Heart left ventricle (tissue), 16 donors: ENCODE data around the gene KCP. TPM values are rescaled to one million over a fixed set of nuclear protein-coding genes. Genes with fewer than 3 reads are reported as not detected.
A peak's percentile ranks its signal among the peaks of the same experiment; 100 is the strongest.

ENCODE experiments used
- ATAC-seq, 4 donors: fragments of 200-7000 bp; cut with Tn5 transposase; one replicate each; pipeline ENCODE4 v1.9.1; 2020 to 2022; ENCODE audit warnings: moderate library complexity in 4 of 4, mild to moderate bottlenecking in 3 of 4, moderate number of reproducible peaks in 1 of 4
- DNase-seq, 5 donors: peaks; one replicate each; pipeline ENCODE4 v3.0.0-alpha.2; 2020
- H3K27ac ChIP-seq, 12 donors: fragments of 200-600 bp; sonication (generic) in 4 of 12; one replicate each; pipeline versions ENCODE4 v1.5.0 to v1.8.0; 2016 to 2022; ENCODE audit warnings: mild to moderate bottlenecking in 2 of 12
- H3K27me3 ChIP-seq, 9 donors: fragments of 200-600 bp; sonication (generic) in 2 of 9; one replicate each; pipeline versions ENCODE4 v1.5.1 to v1.8.0; 2016 to 2022; ENCODE audit warnings: mild to moderate bottlenecking in 3 of 9
- H3K36me3 ChIP-seq, 9 donors: fragments of 200-600 bp; sonication (generic) in 2 of 9; one replicate each; pipeline versions ENCODE4 v1.5.0 to v1.8.0; 2018 to 2022; ENCODE audit warnings: mild to moderate bottlenecking in 2 of 9
- H3K4me1 ChIP-seq, 12 donors: fragments of 200-600 bp; sonication (generic) in 4 of 12; one replicate each; pipeline versions ENCODE4 v1.5.0 to v1.8.0; 2016 to 2022; ENCODE audit warnings: mild to moderate bottlenecking in 3 of 12
- H3K4me3 ChIP-seq, 12 donors: fragments of 200-600 bp; sonication (generic) in 4 of 12; one replicate each; pipeline versions ENCODE4 v1.5.0 to v1.8.0; 2017 to 2022; ENCODE audit warnings: mild to moderate bottlenecking in 9 of 12, moderate library complexity in 4 of 12
- H3K9me3 ChIP-seq, 12 donors: fragments of 200-600 bp; sonication (generic) in 4 of 12; one replicate each; pipeline versions ENCODE4 v1.5.0 to v1.8.0; 2016 to 2022; ENCODE audit warnings: mild to moderate bottlenecking in 1 of 12
- POLR2A ChIP-seq, 2 donors: fragments of 450-650 bp; IDR thresholded peaks; one replicate each; pipeline ENCODE4 v1.6.1; 2017; ENCODE audit warnings: antibody characterized with exemption in 2 of 2, mild to moderate bottlenecking in 2 of 2, moderate library complexity in 2 of 2
- WGBS, 4 donors: extraction: QIAGEN DNeasy Blood & Tissue Kit in 2 of 4; methylation state at CpG; one replicate each; pipeline versions ENCODE4 v1.1.5 to v1.1.7; 2013 to 2018; 5-methylcytosine and 5-hydroxymethylcytosine counted together
- intact Hi-C, 10 donors: fragments of 100-400 bp; cut with DNase I; formaldehyde crosslinking; loops; one replicate each; pipeline versions ENCODE4 v1.11.1 to v1.14.2; 2022
- polyA plus RNA-seq, 2 donors: library from polyadenylated mRNA; stranded (reverse); fragments of 200-250 nt; gene quantifications; one replicate each; pipeline ENCODE4 v1.2.3, GENCODE V29; 2013
- total RNA-seq, 9 donors: library from RNA; depleted of rRNA in 2 of 9; stranded (reverse); fragments of >200 nt in 2 of 9; fragmentation: NEBNext Ultra II Directional in 3 of 9; extraction: Animal tissue kit (Norgen Biotek cat#: 25700) in 3 of 9; gene quantifications; one replicate each; pipeline versions ENCODE4 v1.1.0 to v1.2.4, GENCODE V29; 2016 to 2023
- TF ChIP-seq, protein P1 (sequence below), 12 donors: fragments of 200-600 bp; sonication (generic) in 4 of 12; IDR thresholded peaks; one replicate each; pipeline versions ENCODE4 v1.5.0 to v1.8.0; 2018 to 2022; ENCODE audit warnings: antibody characterized with exemption in 12 of 12, mild to moderate bottlenecking in 5 of 12
- donor health status: ischemic (EF 13 %, LVEDD 7.1; RV severe dilation, severe dysfunction).
- donor health status: healthy with polysubstance abuse.
- donor health status: DM: no; HTN: yes; CAD: no.
- donor health status: DM: no; HTN: no; CAD: no.
- donor health status: ischemic (EF 25% LVEDD 6.9; RV normal size, moderate dysfunction).
- donor health status: ischemic (EF 25% LVEDD 5.7; RV mildly dilated, moderate dysfunction).
- donor health status: healthy.
- donor health status: DM: yes; HTN: yes; CAD: no.
- donor health status: ischemic (EF 35%, LVEDD 5.7; RV mildly dilated, moderate dysfunction).
- donor health status: nonischemic (EF 11% LVEDD 7.7; RV severe dilation, severe dysfunction).
- donor health status: DM: yes; HTN: yes; CAD: no.
- donor health status: PGD.
- donor health status: ischemic (EF 29% LVEDD 5.4; RV normal size, mild dysfunction).
- donor health status: nonischemic (EF 23%, LVEDD 6.1; RV moderate dilation, normal function).

KCP gene
- total and polyA plus RNA-seq, 11 donors, result 0.14 to 1.3 (median 0.29) TPM; not detected in 1

DNA sequence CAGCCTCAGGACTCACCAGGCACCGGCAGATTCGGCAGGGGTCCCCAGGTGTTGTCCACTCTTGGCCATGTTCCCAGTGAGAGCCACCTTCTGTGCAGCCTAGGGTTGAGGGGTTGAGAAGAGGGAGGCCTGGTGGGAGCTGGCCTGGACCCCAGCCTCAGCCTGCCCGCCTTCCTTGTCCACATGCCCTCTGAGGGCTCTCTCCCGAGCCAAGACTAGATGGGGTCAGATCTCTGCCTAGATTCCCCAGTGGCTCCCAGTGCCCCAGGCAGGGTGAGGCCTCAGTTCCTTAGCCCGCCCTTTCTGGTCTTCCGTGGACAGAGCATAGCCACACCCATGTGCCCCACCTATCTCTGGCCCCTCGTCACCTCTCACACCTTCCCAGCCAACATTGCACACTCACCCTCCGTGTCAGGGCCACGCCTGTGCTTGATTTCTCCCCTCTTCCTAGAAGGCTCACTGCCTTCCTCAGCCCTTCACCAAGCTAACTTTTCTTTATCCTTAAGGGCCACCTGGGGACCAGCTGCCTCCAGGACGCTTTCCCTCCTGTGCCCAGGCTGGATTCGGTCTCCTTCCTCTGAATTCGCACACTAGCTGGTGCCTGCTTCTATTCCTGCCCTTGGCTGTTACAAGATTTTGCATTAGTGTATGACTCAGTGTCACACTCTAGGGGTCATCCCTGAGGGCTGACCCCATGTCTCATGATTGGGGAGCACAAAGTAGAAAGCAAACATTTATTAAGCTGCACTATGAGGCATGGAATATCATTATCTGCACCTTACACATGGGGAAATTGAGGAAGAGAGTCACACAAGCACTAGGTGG lies 7.5 kb downstream of the KCP start:
- ATAC-seq (peak in 1 of 4 donors; percentile 13), DNase-seq (peak in 1 of 5 donors; percentile 20)
- WGBS, 4 donors, result 76 to 81% (median 80%) methylated on average over 12 of the region's 12 CpGs
- no peak overlapping the region for H3K27ac ChIP-seq
- no peak overlapping the region for H3K4me3 ChIP-seq
- H3K4me1 ChIP-seq, result peaks cover 0 to 4% (median 0%) of the 10 kb centered on the region in 12 donors
- H3K9me3 ChIP-seq, result peaks cover 0 to 9% (median 2%) of the 10 kb centered on the region in 12 donors
- H3K27me3 ChIP-seq, result peaks cover 0 to 23% (median 7%) of the 10 kb centered on the region in 9 donors
- intact Hi-C loops, result loop anchor here in 3 of 10 donors (5.0 kb wide), 1 partner anchor 189 kb away; no protein-coding TSS in a partner anchor
- H3K36me3 ChIP-seq, result no peaks in the 10 kb centered on the region
- TF ChIP-seq, protein P1, sequence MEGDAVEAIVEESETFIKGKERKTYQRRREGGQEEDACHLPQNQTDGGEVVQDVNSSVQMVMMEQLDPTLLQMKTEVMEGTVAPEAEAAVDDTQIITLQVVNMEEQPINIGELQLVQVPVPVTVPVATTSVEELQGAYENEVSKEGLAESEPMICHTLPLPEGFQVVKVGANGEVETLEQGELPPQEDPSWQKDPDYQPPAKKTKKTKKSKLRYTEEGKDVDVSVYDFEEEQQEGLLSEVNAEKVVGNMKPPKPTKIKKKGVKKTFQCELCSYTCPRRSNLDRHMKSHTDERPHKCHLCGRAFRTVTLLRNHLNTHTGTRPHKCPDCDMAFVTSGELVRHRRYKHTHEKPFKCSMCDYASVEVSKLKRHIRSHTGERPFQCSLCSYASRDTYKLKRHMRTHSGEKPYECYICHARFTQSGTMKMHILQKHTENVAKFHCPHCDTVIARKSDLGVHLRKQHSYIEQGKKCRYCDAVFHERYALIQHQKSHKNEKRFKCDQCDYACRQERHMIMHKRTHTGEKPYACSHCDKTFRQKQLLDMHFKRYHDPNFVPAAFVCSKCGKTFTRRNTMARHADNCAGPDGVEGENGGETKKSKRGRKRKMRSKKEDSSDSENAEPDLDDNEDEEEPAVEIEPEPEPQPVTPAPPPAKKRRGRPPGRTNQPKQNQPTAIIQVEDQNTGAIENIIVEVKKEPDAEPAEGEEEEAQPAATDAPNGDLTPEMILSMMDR (IDR thresholded peaks at IDR 0.05), result no peak
- TF ChIP-seq POLR2A (IDR thresholded peaks at IDR 0.05), result no peak

DNA sequence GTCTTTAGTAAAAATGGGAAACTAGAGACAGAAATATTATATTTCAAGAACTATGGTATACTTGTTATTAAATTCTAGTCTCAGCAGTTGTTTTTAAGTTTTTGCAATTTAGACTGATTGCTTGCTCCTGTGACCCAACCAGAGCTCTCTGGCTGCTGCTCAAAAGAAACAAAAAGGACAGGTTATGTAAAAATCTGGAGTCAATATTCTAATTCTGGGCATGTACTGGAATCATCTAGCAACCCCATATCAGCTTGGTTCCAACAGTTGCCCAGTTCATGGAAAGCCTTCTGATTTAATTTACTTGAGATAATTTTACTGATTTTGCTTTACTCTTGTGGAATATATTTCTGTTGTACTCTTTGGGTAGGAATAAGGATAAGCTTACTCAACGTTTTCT lies 10.3 kb downstream of the KCP start:
- Histone ChIP-seq H3K4me3 (no peak overlapping the region), H3K27me3 (peaks cover 0 to 4% (median 0%) of the 10 kb centered on the region in 9 donors), H3K4me1 (peaks cover 0 to 4% (median 0%) of the 10 kb centered on the region in 12 donors), H3K27ac (no peak overlapping the region), H3K9me3 (peaks cover 0 to 9% (median 2%) of the 10 kb centered on the region in 12 donors), H3K36me3 (no peaks in the 10 kb centered on the region)
- no peak for ATAC-seq
- intact Hi-C loops, result loop anchor here in 3 of 10 donors (5.0 kb wide), 1 partner anchor 192 kb away; no protein-coding TSS in a partner anchor
- 47 to 67% (median 58%) methylated on average over 1 of the region's 1 CpG for WGBS, 4 donors
- DNase-seq, result no peak
- TF ChIP-seq, protein P1 (IDR thresholded peaks at IDR 0.05), result no peak
- TF ChIP-seq POLR2A (IDR thresholded peaks at IDR 0.05), result no peak

DNA sequence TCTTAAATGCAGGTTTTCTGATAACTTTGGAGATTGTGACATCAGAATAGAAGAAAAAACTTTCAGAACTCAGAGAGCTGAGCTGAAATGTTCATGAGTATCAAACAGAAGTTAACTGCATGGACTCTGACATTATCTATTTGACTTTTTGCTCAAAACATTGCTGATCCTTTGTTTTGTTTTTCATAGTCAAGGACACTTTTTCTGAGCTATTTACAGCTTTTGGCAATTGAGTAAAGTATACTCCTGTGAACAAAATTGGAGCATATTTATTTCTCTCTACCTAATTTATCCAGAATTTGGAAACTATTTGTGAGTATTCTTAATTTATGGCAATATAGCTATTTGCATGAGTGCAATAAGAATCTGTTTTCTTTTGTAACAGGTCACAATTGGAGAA lies 11.1 kb downstream of the KCP start:
- H3K4me3 ChIP-seq, result no peak overlapping the region
- no peaks in the 10 kb centered on the region for H3K36me3 ChIP-seq
- DNase-seq (no peak), ATAC-seq (no peak)
- intact Hi-C loops, result no loop called here
- no peaks in the 10 kb centered on the region for H3K27me3 ChIP-seq
- TF ChIP-seq POLR2A (IDR thresholded peaks at IDR 0.05), result no peak
- TF ChIP-seq, protein P1 (IDR thresholded peaks at IDR 0.05), result no peak
- H3K4me1 ChIP-seq, result peaks cover 0 to 1% (median 0%) of the 10 kb centered on the region in 12 donors
- H3K9me3 ChIP-seq, result peaks cover 0 to 9% (median 2%) of the 10 kb centered on the region in 12 donors
- H3K27ac ChIP-seq, result no peak overlapping the region

DNA sequence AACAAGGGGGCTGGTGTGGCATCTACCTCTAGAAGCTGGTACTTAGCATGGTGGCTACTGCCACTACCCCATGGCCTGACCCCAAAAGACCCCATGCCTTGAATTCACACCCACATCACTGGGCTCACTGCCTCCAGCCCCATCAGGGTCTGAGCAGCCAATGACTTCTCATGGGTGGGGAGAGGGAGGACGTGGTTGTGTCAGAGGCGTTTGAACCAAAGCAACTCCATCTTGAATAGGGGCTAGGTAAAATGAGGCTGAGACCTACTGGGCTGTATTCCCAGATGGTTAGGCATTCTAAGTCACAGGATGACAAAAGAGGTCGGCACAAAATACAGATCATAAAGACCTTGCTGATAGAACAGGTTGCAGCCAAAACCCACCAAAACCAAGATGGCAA lies 15.2 kb downstream of the KCP start:
- WGBS, 4 donors, result 75 to 84% (median 82%) methylated on average over 3 of the region's 3 CpGs
- peaks cover 0 to 16% (median 11%) of the 10 kb centered on the region in 9 donors for H3K27me3 ChIP-seq
- no peak overlapping the region for H3K4me3 ChIP-seq
- H3K9me3 ChIP-seq, result peaks cover 0 to 9% (median 2%) of the 10 kb centered on the region in 12 donors
- TF ChIP-seq POLR2A (IDR thresholded peaks at IDR 0.05), result no peak
- TF ChIP-seq, protein P1 (IDR thresholded peaks at IDR 0.05), result no peak
- H3K4me1 ChIP-seq, result peaks cover 0 to 11% (median 0%) of the 10 kb centered on the region in 12 donors
- intact Hi-C loops, result no loop called here
- no peak overlapping the region for H3K27ac ChIP-seq
- no peaks in the 10 kb centered on the region for H3K36me3 ChIP-seq
- ATAC-seq (no peak), DNase-seq (peak in 1 of 5 donors; percentile 8)
